ENCODE measurements around the gene CDH4. TPM values are rescaled to one million over a fixed set of nuclear protein-coding genes. Genes with fewer than 3 reads are reported as not detected.
"Not testable (repeated sequence)": the region's sequence is repeated elsewhere in the genome, so short reads cannot be mapped to it uniquely, and the experiment has no call there.

Gene CDH4
- total RNA-seq, 3 donors from 2014 or later (not counting 1 experiment from before 2014, with no cell fraction given): 0.18 TPM; not detected in 2

DNA sequence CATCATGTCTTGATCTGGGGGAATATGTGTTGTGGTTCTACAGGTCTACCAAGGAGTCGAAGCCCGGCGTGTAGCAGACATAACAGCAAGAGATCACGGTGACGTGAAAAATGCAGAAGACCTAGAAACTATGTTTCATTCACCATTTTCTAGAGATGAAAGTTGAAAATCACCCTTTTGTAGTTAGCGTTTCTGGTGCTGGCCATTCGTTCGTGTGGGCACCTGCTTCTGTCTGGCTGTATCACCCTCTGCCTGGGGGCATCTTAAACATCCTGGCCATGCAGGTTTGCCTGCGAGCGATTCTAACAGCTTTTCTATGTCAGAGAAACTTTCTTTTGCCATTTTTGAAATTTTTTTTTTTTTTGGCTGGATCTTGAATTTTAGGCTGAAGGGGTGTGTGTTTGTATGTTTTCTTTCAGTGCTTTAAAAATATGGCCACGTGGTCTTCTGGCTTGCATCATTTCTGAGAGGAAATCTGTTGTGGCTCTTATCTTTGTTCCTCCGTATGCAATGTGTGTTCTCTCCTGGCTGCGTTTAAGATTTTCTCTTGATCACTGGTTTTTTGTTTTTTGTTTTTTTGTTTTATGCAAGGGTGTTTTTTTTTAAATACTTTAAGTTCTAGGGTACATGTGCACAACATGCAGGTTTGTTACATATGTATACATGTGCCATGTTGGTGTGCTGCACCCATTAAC lies 226.7 kb downstream of the CDH4 start:
- Mint-ChIP-seq H3K27ac (no peak overlapping the region), H3K9me3 (peaks cover 0 to 2% of the 10 kb centered on the region in 2 donors), H3K4me1 (no peaks in the 10 kb centered on the region), H3K36me3 (no peaks in the 10 kb centered on the region), H3K4me3 (no peak overlapping the region), H3K27me3 (ENCODE audit: low read depth in 2 of 2) (peaks cover 0 to 5% of the 10 kb centered on the region in 2 donors)
- H3K9me3 ChIP-seq (ENCODE audit: control insufficient read depth, insufficient read depth, low read length): peaks cover 12% of the 10 kb centered on the region
- no peaks in the 10 kb centered on the region for H3K36me3 ChIP-seq (ENCODE audit: control insufficient read depth, insufficient read depth, low read length)
- H3K27me3 ChIP-seq (ENCODE audit: control insufficient read depth, insufficient read depth, low read length): no peaks in the 10 kb centered on the region
- no peaks in the 10 kb centered on the region for H3K4me1 ChIP-seq (ENCODE audit: control insufficient read depth, insufficient read depth, low read length)
- no peak for DNase-seq
- TF ChIP-seq, protein P1, sequence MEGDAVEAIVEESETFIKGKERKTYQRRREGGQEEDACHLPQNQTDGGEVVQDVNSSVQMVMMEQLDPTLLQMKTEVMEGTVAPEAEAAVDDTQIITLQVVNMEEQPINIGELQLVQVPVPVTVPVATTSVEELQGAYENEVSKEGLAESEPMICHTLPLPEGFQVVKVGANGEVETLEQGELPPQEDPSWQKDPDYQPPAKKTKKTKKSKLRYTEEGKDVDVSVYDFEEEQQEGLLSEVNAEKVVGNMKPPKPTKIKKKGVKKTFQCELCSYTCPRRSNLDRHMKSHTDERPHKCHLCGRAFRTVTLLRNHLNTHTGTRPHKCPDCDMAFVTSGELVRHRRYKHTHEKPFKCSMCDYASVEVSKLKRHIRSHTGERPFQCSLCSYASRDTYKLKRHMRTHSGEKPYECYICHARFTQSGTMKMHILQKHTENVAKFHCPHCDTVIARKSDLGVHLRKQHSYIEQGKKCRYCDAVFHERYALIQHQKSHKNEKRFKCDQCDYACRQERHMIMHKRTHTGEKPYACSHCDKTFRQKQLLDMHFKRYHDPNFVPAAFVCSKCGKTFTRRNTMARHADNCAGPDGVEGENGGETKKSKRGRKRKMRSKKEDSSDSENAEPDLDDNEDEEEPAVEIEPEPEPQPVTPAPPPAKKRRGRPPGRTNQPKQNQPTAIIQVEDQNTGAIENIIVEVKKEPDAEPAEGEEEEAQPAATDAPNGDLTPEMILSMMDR (IDR thresholded peaks at IDR 0.05): no peak
- no peak for ATAC-seq
- intact Hi-C loops (cut with micrococcal nuclease): no loop called here
- WGBS (ENCODE audit: insufficient coverage): 80% methylated on average over 13 of the region's 13 CpGs
- H3K4me3 ChIP-seq (ENCODE audit: low read length): no peak overlapping the region
- no peak overlapping the region for H3K27ac ChIP-seq (ENCODE audit: low read length)

DNA sequence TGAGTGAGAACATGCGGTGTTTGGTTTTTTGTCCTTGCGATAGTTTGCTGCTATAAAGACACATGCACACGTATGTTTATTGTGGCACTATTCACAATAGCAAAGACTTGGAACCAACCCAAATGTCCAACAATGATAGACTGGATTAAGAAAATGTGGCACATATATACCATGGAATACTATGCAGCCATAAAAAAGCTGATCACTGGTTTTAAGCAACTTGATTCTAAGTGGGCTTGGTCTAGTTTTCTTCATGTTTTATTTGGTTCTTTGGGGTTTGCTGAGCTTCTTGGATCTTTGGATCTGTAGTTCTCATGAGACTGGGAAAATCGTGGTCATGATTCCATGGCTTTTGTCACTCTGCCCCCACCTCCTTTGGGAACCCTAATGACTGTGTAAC lies 227.4 kb downstream of the CDH4 start:
- DNase-seq; H3K27ac ChIP-seq (ENCODE audit: low read length); H3K36me3 ChIP-seq (ENCODE audit: control insufficient read depth, insufficient read depth, low read length); H3K9me3 Mint-ChIP-seq; H3K27me3 ChIP-seq (ENCODE audit: control insufficient read depth, insufficient read depth, low read length); H3K4me1 ChIP-seq (ENCODE audit: control insufficient read depth, insufficient read depth, low read length); intact Hi-C loops (cut with micrococcal nuclease); H3K27me3 Mint-ChIP-seq (ENCODE audit: low read depth in 2 of 2); H3K4me1 Mint-ChIP-seq; H3K4me3 ChIP-seq (ENCODE audit: low read length); H3K4me3 Mint-ChIP-seq; ATAC-seq; H3K36me3 Mint-ChIP-seq; H3K27ac Mint-ChIP-seq: not testable (repeated sequence)
- WGBS (ENCODE audit: insufficient coverage): 73% methylated on average over 1 of the region's 4 CpGs
- peaks cover 12% of the 10 kb centered on the region for H3K9me3 ChIP-seq (ENCODE audit: control insufficient read depth, insufficient read depth, low read length)

DNA sequence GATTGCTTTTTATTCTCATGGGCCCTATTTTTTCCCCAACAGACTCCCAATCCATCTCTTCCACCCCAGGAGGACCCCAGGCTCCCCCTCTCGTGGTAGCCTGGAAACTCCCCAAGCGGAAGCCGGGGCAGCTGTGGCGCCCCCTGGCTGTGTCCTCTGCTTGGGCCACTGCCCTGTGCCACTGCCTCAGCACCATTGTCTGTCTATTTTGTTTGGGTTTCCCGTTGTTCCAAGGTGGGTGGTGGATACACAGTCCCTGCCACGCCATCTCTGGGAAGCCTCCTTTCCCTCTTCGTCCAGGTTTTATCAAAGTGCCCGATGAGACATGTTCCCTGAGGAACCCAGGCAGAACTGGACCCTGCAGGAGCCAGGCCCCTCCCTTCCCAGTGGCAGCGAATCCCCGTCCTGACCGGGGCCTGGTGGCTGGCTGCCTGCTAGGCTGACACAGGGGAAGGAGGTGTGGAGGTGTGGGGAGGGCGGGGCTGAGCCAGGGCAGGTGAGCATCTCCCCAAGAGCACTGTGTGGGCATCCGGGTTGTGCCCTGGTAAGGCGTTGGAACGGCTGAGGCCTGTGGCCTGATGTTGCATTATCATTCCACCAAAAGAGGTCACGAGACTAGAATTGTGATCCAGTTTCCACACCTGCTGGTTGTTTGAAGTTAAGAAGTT lies 228.2 kb downstream of the CDH4 start:
- H3K36me3 ChIP-seq (ENCODE audit: control insufficient read depth, insufficient read depth, low read length): no peaks in the 10 kb centered on the region
- peaks cover 0 to 5% of the 10 kb centered on the region in 2 donors for H3K27me3 Mint-ChIP-seq (ENCODE audit: low read depth in 2 of 2)
- no peaks in the 10 kb centered on the region for H3K36me3 Mint-ChIP-seq
- peaks cover 17% of the 10 kb centered on the region for H3K9me3 ChIP-seq (ENCODE audit: control insufficient read depth, insufficient read depth, low read length)
- intact Hi-C loops (cut with micrococcal nuclease): no loop called here
- H3K27ac ChIP-seq (ENCODE audit: low read length): no peak overlapping the region
- no peaks in the 10 kb centered on the region for H3K27me3 ChIP-seq (ENCODE audit: control insufficient read depth, insufficient read depth, low read length)
- TF ChIP-seq, protein P1 (IDR thresholded peaks at IDR 0.05): no peak
- ATAC-seq (no peak), DNase-seq (no peak)
- H3K4me3 ChIP-seq (ENCODE audit: low read length): no peak overlapping the region
- H3K27ac Mint-ChIP-seq: no peak overlapping the region
- peaks cover 0 to 2% of the 10 kb centered on the region in 2 donors for H3K9me3 Mint-ChIP-seq
- H3K4me1 Mint-ChIP-seq: no peaks in the 10 kb centered on the region
- 92% methylated on average over 16 of the region's 16 CpGs for WGBS (ENCODE audit: insufficient coverage)
- no peaks in the 10 kb centered on the region for H3K4me1 ChIP-seq (ENCODE audit: control insufficient read depth, insufficient read depth, low read length)
- H3K4me3 Mint-ChIP-seq: no peak overlapping the region

DNA sequence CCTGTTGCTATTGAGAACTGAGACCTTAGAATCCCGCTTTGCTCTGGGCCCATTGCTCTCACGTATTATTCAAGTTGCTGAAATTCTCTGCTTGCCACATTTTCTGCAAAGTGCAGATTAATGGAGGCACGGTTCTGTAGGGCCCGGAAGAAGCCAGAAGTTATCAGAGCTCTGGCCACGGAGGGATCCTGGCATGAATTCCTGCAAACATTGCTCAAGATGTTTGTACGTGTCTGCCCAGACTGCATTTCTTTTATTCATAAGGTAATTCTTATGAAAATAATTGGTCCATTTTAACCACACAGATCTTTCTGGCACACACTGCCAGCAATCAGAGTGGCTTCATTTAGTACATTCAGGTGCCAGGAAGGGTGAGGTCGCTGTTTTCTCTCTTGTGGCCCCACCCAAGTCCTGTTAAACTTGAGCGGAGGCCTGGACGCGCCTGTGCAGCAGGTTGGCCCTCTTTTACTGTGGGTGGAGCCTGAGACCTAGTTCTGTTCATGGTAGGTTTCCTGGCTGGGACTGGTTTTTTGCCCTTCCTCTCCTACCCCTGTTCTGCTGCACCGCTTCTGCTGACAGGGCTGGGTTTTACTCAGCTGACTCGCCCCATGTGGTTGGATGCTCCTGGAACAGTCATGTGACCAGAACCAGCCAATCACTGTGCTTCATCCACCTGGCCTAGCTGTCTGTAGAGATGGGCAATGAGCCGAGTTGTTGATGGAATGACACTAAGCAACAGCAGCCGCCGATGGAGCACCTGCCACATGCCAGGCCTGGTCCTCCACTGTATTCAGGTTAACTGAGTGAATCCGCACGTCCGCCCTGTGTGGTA lies 230.2 kb downstream of the CDH4 start:
- no peak for ATAC-seq
- H3K4me1 Mint-ChIP-seq: no peaks in the 10 kb centered on the region
- Histone ChIP-seq H3K27ac (ENCODE audit: low read length) (no peak overlapping the region), H3K27me3 (ENCODE audit: control insufficient read depth, insufficient read depth, low read length) (no peaks in the 10 kb centered on the region), H3K36me3 (ENCODE audit: control insufficient read depth, insufficient read depth, low read length) (no peaks in the 10 kb centered on the region), H3K9me3 (ENCODE audit: control insufficient read depth, insufficient read depth, low read length) (peaks cover 27% of the 10 kb centered on the region), H3K4me1 (ENCODE audit: control insufficient read depth, insufficient read depth, low read length) (no peaks in the 10 kb centered on the region), H3K4me3 (ENCODE audit: low read length) (no peak overlapping the region)
- peaks cover 0 to 2% of the 10 kb centered on the region in 2 donors for H3K27me3 Mint-ChIP-seq (ENCODE audit: low read depth in 2 of 2)
- H3K4me3 Mint-ChIP-seq: no peak overlapping the region
- H3K27ac Mint-ChIP-seq: no peak overlapping the region
- H3K36me3 Mint-ChIP-seq: no peaks in the 10 kb centered on the region
- TF ChIP-seq, protein P1 (IDR thresholded peaks at IDR 0.05): no peak
- intact Hi-C loops (cut with micrococcal nuclease): no loop called here
- peaks cover 0 to 2% of the 10 kb centered on the region in 2 donors for H3K9me3 Mint-ChIP-seq
- DNase-seq: no peak
- 91% methylated on average over 18 of the region's 18 CpGs for WGBS (ENCODE audit: insufficient coverage)
